ENCODE measurements around the gene UBR3.

Gene UBR3

GRCh38 chr2:170005702-170006101 is 178.4 kb downstream of the UBR3 start:
- DNase-seq (ENCODE audit: low read depth), result no peak
- no peak overlapping the region for H3K4me3 ChIP-seq (ENCODE audit: low read depth, low read length)
- TF ChIP-seq CTCF (IDR thresholded peaks at IDR 0.05; ENCODE audit: insufficient read depth, low read depth, low read length, missing control alignments), result no peak

GRCh38 chr2:170006587-170007325 is 179.5 kb downstream of the UBR3 start:
- no peak for TF ChIP-seq CTCF (IDR thresholded peaks at IDR 0.05; ENCODE audit: insufficient read depth, low read depth, low read length, missing control alignments)
- DNase-seq (ENCODE audit: low read depth), result no peak

GRCh38 chr2:170009209-170009608 is 182.0 kb downstream of the UBR3 start:
- DNase-seq (ENCODE audit: low read depth), result no peak
- no peak for TF ChIP-seq CTCF (IDR thresholded peaks at IDR 0.05; ENCODE audit: insufficient read depth, low read depth, low read length, missing control alignments)
- no peak overlapping the region for H3K4me3 ChIP-seq (ENCODE audit: low read depth, low read length)

More at GRCh38 chr2:170006587-170007325, 179.5 kb downstream of the UBR3 start:
- H3K4me3 ChIP-seq (ENCODE audit: low read depth, low read length), result no peak overlapping the region

- TF ChIP-seq CTCF (IDR thresholded peaks at IDR 0.05; ENCODE audit: insufficient read depth, low read depth, low read length, missing control alignments), result no peak
- no peak for DNase-seq (ENCODE audit: low read depth)
- no peak overlapping the region for H3K4me3 ChIP-seq (ENCODE audit: low read depth, low read length)
Measured at GRCh38 chr2:170012773-170013172, 185.5 kb downstream of the UBR3 start.

GRCh38 chr2:170013802-170014551 is 186.7 kb downstream of the UBR3 start:
- DNase-seq (ENCODE audit: low read depth), result no peak
- no peak overlapping the region for H3K4me3 ChIP-seq (ENCODE audit: low read depth, low read length)
- no peak for TF ChIP-seq CTCF (IDR thresholded peaks at IDR 0.05; ENCODE audit: insufficient read depth, low read depth, low read length, missing control alignments)

- H3K4me3 ChIP-seq (ENCODE audit: low read depth, low read length), result no peak overlapping the region
- DNase-seq (ENCODE audit: low read depth), result no peak
- TF ChIP-seq CTCF (IDR thresholded peaks at IDR 0.05; ENCODE audit: insufficient read depth, low read depth, low read length, missing control alignments), result no peak
Measured at GRCh38 chr2:170014769-170015168, 187.5 kb downstream of the UBR3 start.
